ENCODE data around the gene SPATA31A1. TPM values are rescaled to one million over a fixed set of nuclear protein-coding genes. Genes with fewer than 3 reads are reported as not detected.

The SPATA31A1 gene
- total and polyA plus RNA-seq, 2 donors (not counting 3 experiments of a cell fraction or from before 2014, with no cell fraction given) = not detected

Other genes with a start within 250 kb of the SPATA31A1 start
- 19.4 and 24.7 TPM in 2 replicates for gene CNTNAP3, start 67.5 kb upstream of the SPATA31A1 start, total RNA-seq
- 10.9 and 11.1 TPM in 2 replicates for gene CNTNAP3, start 67.5 kb upstream of the SPATA31A1 start, polyA plus RNA-seq

Measured in endothelial cell of umbilical vein (primary cell).